Measurements from ENCODE around the gene CFAP99.

DNA sequence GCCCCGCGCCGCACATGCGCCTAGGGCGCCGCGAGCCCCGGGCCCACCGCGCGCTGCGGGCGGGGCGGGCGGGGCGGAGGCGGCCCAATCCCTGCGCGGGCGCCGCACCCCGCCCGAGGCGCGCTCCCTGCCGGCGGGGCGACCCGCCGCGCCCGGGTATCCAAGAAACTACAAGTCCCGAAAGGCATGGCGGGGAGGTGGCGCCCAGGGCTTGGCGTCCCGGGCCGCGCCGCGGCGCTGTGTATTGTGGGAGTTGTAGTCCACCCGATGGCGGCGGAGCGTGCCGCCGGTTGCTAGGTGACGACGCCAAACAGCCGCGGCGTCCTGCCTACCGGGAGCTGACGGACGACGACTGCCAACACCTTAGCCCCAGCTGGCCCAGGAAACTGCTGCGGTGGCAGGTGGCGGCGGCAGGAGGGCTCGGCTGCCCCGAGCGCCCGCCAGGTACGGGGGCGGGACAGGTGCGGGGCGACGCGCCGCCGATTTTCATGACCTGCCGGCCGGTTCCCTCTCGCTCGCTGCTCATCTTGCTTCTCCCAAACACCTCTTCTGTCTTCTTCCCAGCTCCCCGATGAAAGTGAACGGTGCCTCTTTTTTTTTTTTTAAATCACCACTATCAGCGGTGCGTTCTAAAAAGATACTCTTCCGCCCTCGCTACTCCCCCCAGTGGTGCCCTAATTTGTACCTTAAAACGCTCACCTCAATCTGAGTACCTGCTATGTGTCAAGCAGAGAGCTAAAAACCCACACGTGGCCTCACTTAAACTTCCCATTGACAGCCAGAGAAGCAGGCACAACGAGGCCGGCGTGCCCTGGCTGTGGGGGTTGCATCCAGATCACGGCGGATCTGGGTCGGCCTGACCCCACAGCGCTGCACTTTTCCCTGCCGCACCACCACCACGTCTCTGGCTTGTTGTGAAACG lies at the start of gene CFAP99:
- TF ChIP-seq FOXK2 (IDR thresholded peaks at IDR 0.05) (no peak), SP1 (IDR thresholded peaks at IDR 0.05) (no peak), HDGF (IDR thresholded peaks at IDR 0.05; ENCODE audit: borderline replicate concordance) (no peak), FOXA1 (IDR thresholded peaks at IDR 0.05) (no peak), NFRKB (IDR thresholded peaks at IDR 0.05) (no peak), TARDBP (IDR thresholded peaks at IDR 0.05) (no peak), FOXM1 (IDR thresholded peaks at IDR 0.05; ENCODE audit: borderline replicate concordance) (no peak)

Data from HEK293T (cell line).